T-helper 17 cell (primary cell): ENCODE measurements around the gene GJB3. TPM values are rescaled to one million over a fixed set of nuclear protein-coding genes. Genes with fewer than 3 reads are reported as not detected.
A peak's percentile ranks its signal among the peaks of the same experiment; 100 is the strongest.
"Not testable (repeated sequence)": the region's sequence is repeated elsewhere in the genome, so short reads cannot be mapped to it uniquely, and the experiment has no call there.

ENCODE experiments used
- ATAC-seq: fragments of 150-1000 bp; cut with Tn5 transposase; 2 replicates; pipeline ENCODE4 v1.10.0; 2021; ENCODE audit warnings: mild to moderate bottlenecking, moderate library complexity
- DNase-seq, 3 donors: peaks; one replicate each; pipeline versions ENCODE4 v3.0.0 to v3.0.0-alpha.2; 2020 to 2021
- H3K9me3 ChIP-seq: one replicate; pipeline ENCODE4 v1.7.0; 2013; ENCODE audit warnings: low read length, mild to moderate bottlenecking; ENCODE audit not compliant: control insufficient read depth, poor library complexity, severe bottlenecking
- H3K27ac Mint-ChIP-seq: one replicate; pipeline ENCODE4 v1.8.0; 2022; ENCODE audit warnings: mild to moderate bottlenecking, moderate library complexity, mixed read lengths
- H3K27me3 Mint-ChIP-seq: one replicate; pipeline ENCODE4 v1.8.0; 2022; ENCODE audit warnings: mixed read lengths
- H3K36me3 Mint-ChIP-seq: one replicate; pipeline ENCODE4 v1.8.0; 2022; ENCODE audit warnings: low read depth, mixed read lengths
- H3K4me1 Mint-ChIP-seq: one replicate; pipeline ENCODE4 v1.8.0; 2022; ENCODE audit warnings: mild to moderate bottlenecking, mixed read lengths
- H3K4me3 Mint-ChIP-seq: one replicate; pipeline ENCODE4 v1.8.0; 2022; ENCODE audit warnings: mild to moderate bottlenecking, moderate library complexity, mixed read lengths
- total RNA-seq, 4 donors: library from RNA in 2 of 4; stranded (reverse) in 2 of 4; gene quantifications; one replicate each; pipeline ENCODE4 v1.2.3 and lab custom pipeline; 2022 to 2026

The GJB3 gene
- not detected for total RNA-seq
- 0 reads per million in 2 donors for total RNA-seq (lab: John Stamatoyannopoulos, UW)

GRCh38 chr1:34781071-34781843, at the start of gene GJB3:
Gene GJB3, plus strand, starts transcription at chr1:34781214. Its CDS starts 3,549 bp downstream, at chr1:34784763.
- no peaks in the 10 kb centered on the region for H3K9me3 ChIP-seq
- Mint-ChIP-seq H3K36me3 (peaks cover 8% of the 10 kb centered on the region), H3K4me1 (peaks cover 5% of the 10 kb centered on the region), H3K4me3 (peak within 1 kb of the TSS; percentile 59), H3K27me3 (peaks cover 72% of the 10 kb centered on the region), H3K27ac (no peak within 1 kb of the TSS)
- DNase-seq (no peak), ATAC-seq (no peak)

GRCh38 chr1:34732831-34733230, 48.2 kb upstream of the GJB3 start:
- not testable (repeated sequence) for H3K4me1 Mint-ChIP-seq, DNase-seq, H3K36me3 Mint-ChIP-seq, H3K4me3 Mint-ChIP-seq, H3K27ac Mint-ChIP-seq, ATAC-seq, H3K9me3 ChIP-seq
- peaks cover 67% of the 10 kb centered on the region for H3K27me3 Mint-ChIP-seq

- peaks cover 2% of the 10 kb centered on the region for H3K4me1 Mint-ChIP-seq
- H3K4me3 Mint-ChIP-seq: no peak overlapping the region
- H3K9me3 ChIP-seq: no peaks in the 10 kb centered on the region
- ATAC-seq (no peak), DNase-seq (no peak)
- peaks cover 2% of the 10 kb centered on the region for H3K36me3 Mint-ChIP-seq
- no peak overlapping the region for H3K27ac Mint-ChIP-seq
- H3K27me3 Mint-ChIP-seq: peaks cover 45% of the 10 kb centered on the region
Observed at GRCh38 chr1:34736692-34737091, 44.3 kb upstream of the GJB3 start.

- not testable (repeated sequence) for H3K9me3 ChIP-seq, ATAC-seq, H3K36me3 Mint-ChIP-seq, H3K4me1 Mint-ChIP-seq, H3K27ac Mint-ChIP-seq, DNase-seq, H3K4me3 Mint-ChIP-seq
- peaks cover 46% of the 10 kb centered on the region for H3K27me3 Mint-ChIP-seq
Observed at GRCh38 chr1:34737236-34737635, 43.8 kb upstream of the GJB3 start.

GRCh38 chr1:34739613-34740012, 41.4 kb upstream of the GJB3 start:
- ATAC-seq: no peak

GRCh38 chr1:34740161-34740868, 40.7 kb upstream of the GJB3 start:
- peaks cover 2% of the 10 kb centered on the region for H3K36me3 Mint-ChIP-seq
- H3K4me1 Mint-ChIP-seq: peaks cover 7% of the 10 kb centered on the region
- ATAC-seq (no peak), DNase-seq (no peak)
- no peak overlapping the region for H3K27ac Mint-ChIP-seq
- H3K4me3 Mint-ChIP-seq: no peak overlapping the region
- no peaks in the 10 kb centered on the region for H3K9me3 ChIP-seq
- peaks cover 49% of the 10 kb centered on the region for H3K27me3 Mint-ChIP-seq

More at GRCh38 chr1:34739613-34740012, 41.4 kb upstream of the GJB3 start:
- no peak for DNase-seq
- H3K9me3 ChIP-seq: no peaks in the 10 kb centered on the region
- Mint-ChIP-seq H3K36me3 (peaks cover 2% of the 10 kb centered on the region), H3K4me1 (peaks cover 7% of the 10 kb centered on the region), H3K4me3 (no peak overlapping the region), H3K27me3 (peaks cover 46% of the 10 kb centered on the region), H3K27ac (no peak overlapping the region)

- Mint-ChIP-seq H3K4me3 (peak overlapping the region; percentile 15), H3K27ac (no peak overlapping the region), H3K27me3 (peaks cover 40% of the 10 kb centered on the region), H3K4me1 (peaks cover 6% of the 10 kb centered on the region), H3K36me3 (no peaks in the 10 kb centered on the region)
- H3K9me3 ChIP-seq: no peaks in the 10 kb centered on the region
- DNase-seq: peak; percentile 53 to 76 (median 64)
- ATAC-seq: peak; percentile 88
Observed at GRCh38 chr1:34742667-34743270, 38.2 kb upstream of the GJB3 start.

- no peaks in the 10 kb centered on the region for H3K9me3 ChIP-seq
- H3K27me3 Mint-ChIP-seq: peaks cover 50% of the 10 kb centered on the region
- ATAC-seq: no peak
- DNase-seq: no peak
- no peak overlapping the region for H3K4me3 Mint-ChIP-seq
- H3K27ac Mint-ChIP-seq: no peak overlapping the region
- peaks cover 6% of the 10 kb centered on the region for H3K4me1 Mint-ChIP-seq
- H3K36me3 Mint-ChIP-seq: peaks cover under 1% of the 10 kb centered on the region
Observed at GRCh38 chr1:34743775-34744174, 37.2 kb upstream of the GJB3 start.

- no peaks in the 10 kb centered on the region for H3K9me3 ChIP-seq
- DNase-seq: no peak
- peaks cover 55% of the 10 kb centered on the region for H3K27me3 Mint-ChIP-seq
- H3K4me3 Mint-ChIP-seq: no peak overlapping the region
- no peak overlapping the region for H3K27ac Mint-ChIP-seq
- no peak for ATAC-seq
- H3K4me1 Mint-ChIP-seq: peaks cover 7% of the 10 kb centered on the region
- peaks cover 2% of the 10 kb centered on the region for H3K36me3 Mint-ChIP-seq
Observed at GRCh38 chr1:34744851-34745250, 36.2 kb upstream of the GJB3 start.

- peaks cover 52% of the 10 kb centered on the region for H3K27me3 Mint-ChIP-seq
- no peaks in the 10 kb centered on the region for H3K9me3 ChIP-seq
- H3K27ac Mint-ChIP-seq: no peak overlapping the region
- H3K4me3 Mint-ChIP-seq: no peak overlapping the region
- ATAC-seq (no peak), DNase-seq (no peak)
- H3K36me3 Mint-ChIP-seq: peaks cover 2% of the 10 kb centered on the region
- peaks cover 7% of the 10 kb centered on the region for H3K4me1 Mint-ChIP-seq
Observed at GRCh38 chr1:34745666-34746065, 35.3 kb upstream of the GJB3 start.

- H3K27ac Mint-ChIP-seq: no peak overlapping the region
- H3K27me3 Mint-ChIP-seq: peaks cover 55% of the 10 kb centered on the region
- H3K4me3 Mint-ChIP-seq: no peak overlapping the region
- H3K36me3 Mint-ChIP-seq: peaks cover 2% of the 10 kb centered on the region
- no peaks in the 10 kb centered on the region for H3K9me3 ChIP-seq
- H3K4me1 Mint-ChIP-seq: peaks cover 7% of the 10 kb centered on the region
- no peak for ATAC-seq
- no peak for DNase-seq
Observed at GRCh38 chr1:34746101-34746500, 34.9 kb upstream of the GJB3 start.

GRCh38 chr1:34746785-34747637, 34.0 kb upstream of the GJB3 start:
- peaks cover 7% of the 10 kb centered on the region for H3K4me1 Mint-ChIP-seq

GRCh38 chr1:34747638-34747941, 33.4 kb upstream of the GJB3 start:
- Mint-ChIP-seq H3K4me3 (no peak overlapping the region), H3K27ac (no peak overlapping the region), H3K27me3 (peaks cover 51% of the 10 kb centered on the region), H3K4me1 (peaks cover 5% of the 10 kb centered on the region), H3K36me3 (peaks cover 2% of the 10 kb centered on the region)
- DNase-seq (no peak), ATAC-seq (no peak)
- no peaks in the 10 kb centered on the region for H3K9me3 ChIP-seq

More at GRCh38 chr1:34746785-34747637, 34.0 kb upstream of the GJB3 start:
- peaks cover 55% of the 10 kb centered on the region for H3K27me3 Mint-ChIP-seq
- H3K4me3 Mint-ChIP-seq: no peak overlapping the region
- H3K36me3 Mint-ChIP-seq: peaks cover 2% of the 10 kb centered on the region
- no peak overlapping the region for H3K27ac Mint-ChIP-seq
- no peaks in the 10 kb centered on the region for H3K9me3 ChIP-seq
- ATAC-seq (no peak), DNase-seq (no peak)
